Measurements from ENCODE around the gene NECAP2. TPM values are rescaled to one million over a fixed set of nuclear protein-coding genes. Genes with fewer than 3 reads are reported as not detected.

The NECAP2 gene
- total RNA-seq, 1 experiment from 2014 or later: 29.8 TPM

DNA sequence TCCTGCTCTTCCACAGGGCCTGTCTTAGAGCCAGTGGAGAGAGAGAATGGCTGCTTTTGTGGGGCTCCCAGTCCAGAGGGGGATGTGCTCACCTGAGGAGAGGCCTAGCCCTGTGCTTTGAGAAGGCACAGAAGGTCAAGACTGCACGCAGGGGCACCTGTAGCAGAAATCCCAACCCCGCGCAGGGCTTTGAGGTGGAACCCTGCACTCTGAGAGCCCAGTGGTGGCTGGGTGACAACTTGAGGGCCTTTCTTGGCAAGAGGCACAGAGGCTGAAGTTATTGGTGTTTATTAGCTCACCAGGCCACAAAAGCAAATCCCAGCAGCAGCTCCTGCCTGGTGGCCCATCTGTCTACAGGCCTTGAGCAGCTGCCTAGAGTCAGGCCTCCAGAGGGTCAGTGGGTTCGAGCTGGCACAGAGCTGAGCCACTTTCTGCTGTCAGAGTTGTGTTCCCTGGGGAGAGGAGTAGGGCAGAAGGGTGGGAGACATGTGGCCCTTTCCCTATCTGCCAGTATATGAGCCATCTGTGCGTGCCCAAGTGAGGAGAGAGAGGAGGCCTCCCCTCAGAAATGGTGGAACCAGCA lies 42.1 kb upstream of the NECAP2 start:
- TF ChIP-seq, protein P1, sequence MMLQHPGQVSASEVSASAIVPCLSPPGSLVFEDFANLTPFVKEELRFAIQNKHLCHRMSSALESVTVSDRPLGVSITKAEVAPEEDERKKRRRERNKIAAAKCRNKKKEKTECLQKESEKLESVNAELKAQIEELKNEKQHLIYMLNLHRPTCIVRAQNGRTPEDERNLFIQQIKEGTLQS (CRISPR knock-in tag; conservative IDR thresholded peaks at IDR 0.05): no peak
- TF ChIP-seq CREM (CRISPR knock-in tag; IDR thresholded peaks at IDR 0.05) (no peak), ETV6 (CRISPR knock-in tag; IDR thresholded peaks at IDR 0.05) (no peak)
- TF ChIP-seq, protein P2, sequence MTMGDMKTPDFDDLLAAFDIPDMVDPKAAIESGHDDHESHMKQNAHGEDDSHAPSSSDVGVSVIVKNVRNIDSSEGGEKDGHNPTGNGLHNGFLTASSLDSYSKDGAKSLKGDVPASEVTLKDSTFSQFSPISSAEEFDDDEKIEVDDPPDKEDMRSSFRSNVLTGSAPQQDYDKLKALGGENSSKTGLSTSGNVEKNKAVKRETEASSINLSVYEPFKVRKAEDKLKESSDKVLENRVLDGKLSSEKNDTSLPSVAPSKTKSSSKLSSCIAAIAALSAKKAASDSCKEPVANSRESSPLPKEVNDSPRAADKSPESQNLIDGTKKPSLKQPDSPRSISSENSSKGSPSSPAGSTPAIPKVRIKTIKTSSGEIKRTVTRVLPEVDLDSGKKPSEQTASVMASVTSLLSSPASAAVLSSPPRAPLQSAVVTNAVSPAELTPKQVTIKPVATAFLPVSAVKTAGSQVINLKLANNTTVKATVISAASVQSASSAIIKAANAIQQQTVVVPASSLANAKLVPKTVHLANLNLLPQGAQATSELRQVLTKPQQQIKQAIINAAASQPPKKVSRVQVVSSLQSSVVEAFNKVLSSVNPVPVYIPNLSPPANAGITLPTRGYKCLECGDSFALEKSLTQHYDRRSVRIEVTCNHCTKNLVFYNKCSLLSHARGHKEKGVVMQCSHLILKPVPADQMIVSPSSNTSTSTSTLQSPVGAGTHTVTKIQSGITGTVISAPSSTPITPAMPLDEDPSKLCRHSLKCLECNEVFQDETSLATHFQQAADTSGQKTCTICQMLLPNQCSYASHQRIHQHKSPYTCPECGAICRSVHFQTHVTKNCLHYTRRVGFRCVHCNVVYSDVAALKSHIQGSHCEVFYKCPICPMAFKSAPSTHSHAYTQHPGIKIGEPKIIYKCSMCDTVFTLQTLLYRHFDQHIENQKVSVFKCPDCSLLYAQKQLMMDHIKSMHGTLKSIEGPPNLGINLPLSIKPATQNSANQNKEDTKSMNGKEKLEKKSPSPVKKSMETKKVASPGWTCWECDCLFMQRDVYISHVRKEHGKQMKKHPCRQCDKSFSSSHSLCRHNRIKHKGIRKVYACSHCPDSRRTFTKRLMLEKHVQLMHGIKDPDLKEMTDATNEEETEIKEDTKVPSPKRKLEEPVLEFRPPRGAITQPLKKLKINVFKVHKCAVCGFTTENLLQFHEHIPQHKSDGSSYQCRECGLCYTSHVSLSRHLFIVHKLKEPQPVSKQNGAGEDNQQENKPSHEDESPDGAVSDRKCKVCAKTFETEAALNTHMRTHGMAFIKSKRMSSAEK (CRISPR knock-in tag; IDR thresholded peaks at IDR 0.05; ENCODE audit: borderline replicate concordance): no peak
- ATAC-seq (no peak), DNase-seq (ENCODE audit: low spot score) (no peak)
- Mint-ChIP-seq H3K4me3 (no peak overlapping the region), H3K4me1 (peaks cover 7% of the 10 kb centered on the region), H3K27ac (peak overlapping the region; percentile 76), H3K36me3 (peaks cover 22% of the 10 kb centered on the region), H3K27me3 (ENCODE audit: low read depth) (no peaks in the 10 kb centered on the region), H3K9me3 (no peaks in the 10 kb centered on the region)
- ChIA-PET CTCF (no interaction called here), POLR2A (no interaction called here)

DNA sequence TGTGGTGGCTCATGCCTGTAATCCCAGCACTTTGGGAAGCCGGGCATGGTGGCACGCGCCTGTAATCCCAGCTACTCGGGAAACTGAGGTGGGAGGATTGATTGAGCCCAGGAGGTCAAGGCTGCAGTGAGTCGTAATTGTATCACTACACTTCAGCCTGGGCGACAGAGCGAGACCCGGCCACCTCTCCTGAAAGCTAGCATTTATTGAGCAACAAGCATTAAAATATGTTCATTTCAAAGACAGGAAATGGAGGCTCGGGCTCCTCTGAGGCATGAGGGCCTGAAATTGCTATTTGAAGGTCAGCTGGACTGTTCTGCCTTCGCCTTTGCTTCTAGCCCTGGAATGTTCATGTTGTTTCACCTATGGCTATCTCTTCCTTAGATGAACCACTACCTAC lies 37.8 kb upstream of the NECAP2 start:
- H3K27ac Mint-ChIP-seq: no peak overlapping the region
- ChIA-PET POLR2A (interaction anchor here (0.7 to 1.1 kb wide), 2 partner anchors 34 to 36 kb away, joined by 3 to 4 read pairs; partner anchors contain the start of gene SZRD1), CTCF (interaction anchor here (0.7 to 1.3 kb wide), 4 partner anchors 9 to 913 kb away, joined by 3 to 5 read pairs (median 4); partner anchors contain the start of gene NECAP2)
- DNase-seq (ENCODE audit: low spot score) (no peak), ATAC-seq (no peak)
- H3K4me1 Mint-ChIP-seq: peaks cover 3% of the 10 kb centered on the region; the same call in 1 of the 2 replicates
- H3K27me3 Mint-ChIP-seq (ENCODE audit: low read depth): no peaks in the 10 kb centered on the region
- H3K9me3 Mint-ChIP-seq: no peaks in the 10 kb centered on the region
- no peak for TF ChIP-seq RORB (CRISPR knock-in tag; IDR thresholded peaks at IDR 0.05)
- TF ChIP-seq NFYB (CRISPR knock-in tag; conservative IDR thresholded peaks at IDR 0.05; ENCODE audit: low read depth): no peak
- TF ChIP-seq NR3C1 (CRISPR knock-in tag; conservative IDR thresholded peaks at IDR 0.05; ENCODE audit: low read depth): no peak
- TF ChIP-seq NR1H2 (CRISPR knock-in tag; IDR thresholded peaks at IDR 0.05): no peak
- no peak overlapping the region for H3K4me3 Mint-ChIP-seq
- H3K36me3 Mint-ChIP-seq: no peaks in the 10 kb centered on the region

DNA sequence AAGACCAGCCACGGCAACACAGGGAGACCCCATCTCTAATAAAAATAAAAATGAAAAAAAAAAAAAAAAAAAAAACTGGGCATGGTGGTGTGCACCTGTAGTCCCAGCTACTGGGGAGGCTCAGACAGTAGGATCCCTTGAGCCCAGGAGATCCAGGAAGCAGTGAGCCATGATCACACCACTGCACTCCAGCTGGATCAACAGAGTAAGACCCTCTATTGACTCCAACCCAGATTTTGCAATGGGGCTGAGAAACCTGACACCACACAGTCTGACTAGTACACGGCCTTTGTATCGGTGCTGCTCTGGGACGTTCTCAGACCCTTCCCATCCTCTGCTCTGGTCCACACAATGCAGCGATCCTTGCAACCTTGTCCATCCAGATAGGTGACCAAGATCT lies 35.1 kb upstream of the NECAP2 start:
- Mint-ChIP-seq H3K27me3 (ENCODE audit: low read depth) (no peaks in the 10 kb centered on the region), H3K9me3 (no peaks in the 10 kb centered on the region), H3K4me1 (peaks cover 8% of the 10 kb centered on the region), H3K4me3 (no peak overlapping the region), H3K36me3 (no peaks in the 10 kb centered on the region), H3K27ac (no peak overlapping the region)
- TF ChIP-seq, protein P3, sequence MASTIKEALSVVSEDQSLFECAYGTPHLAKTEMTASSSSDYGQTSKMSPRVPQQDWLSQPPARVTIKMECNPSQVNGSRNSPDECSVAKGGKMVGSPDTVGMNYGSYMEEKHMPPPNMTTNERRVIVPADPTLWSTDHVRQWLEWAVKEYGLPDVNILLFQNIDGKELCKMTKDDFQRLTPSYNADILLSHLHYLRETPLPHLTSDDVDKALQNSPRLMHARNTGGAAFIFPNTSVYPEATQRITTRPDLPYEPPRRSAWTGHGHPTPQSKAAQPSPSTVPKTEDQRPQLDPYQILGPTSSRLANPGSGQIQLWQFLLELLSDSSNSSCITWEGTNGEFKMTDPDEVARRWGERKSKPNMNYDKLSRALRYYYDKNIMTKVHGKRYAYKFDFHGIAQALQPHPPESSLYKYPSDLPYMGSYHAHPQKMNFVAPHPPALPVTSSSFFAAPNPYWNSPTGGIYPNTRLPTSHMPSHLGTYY (CRISPR knock-in tag; IDR thresholded peaks at IDR 0.05): no peak
- TF ChIP-seq, protein P4, sequence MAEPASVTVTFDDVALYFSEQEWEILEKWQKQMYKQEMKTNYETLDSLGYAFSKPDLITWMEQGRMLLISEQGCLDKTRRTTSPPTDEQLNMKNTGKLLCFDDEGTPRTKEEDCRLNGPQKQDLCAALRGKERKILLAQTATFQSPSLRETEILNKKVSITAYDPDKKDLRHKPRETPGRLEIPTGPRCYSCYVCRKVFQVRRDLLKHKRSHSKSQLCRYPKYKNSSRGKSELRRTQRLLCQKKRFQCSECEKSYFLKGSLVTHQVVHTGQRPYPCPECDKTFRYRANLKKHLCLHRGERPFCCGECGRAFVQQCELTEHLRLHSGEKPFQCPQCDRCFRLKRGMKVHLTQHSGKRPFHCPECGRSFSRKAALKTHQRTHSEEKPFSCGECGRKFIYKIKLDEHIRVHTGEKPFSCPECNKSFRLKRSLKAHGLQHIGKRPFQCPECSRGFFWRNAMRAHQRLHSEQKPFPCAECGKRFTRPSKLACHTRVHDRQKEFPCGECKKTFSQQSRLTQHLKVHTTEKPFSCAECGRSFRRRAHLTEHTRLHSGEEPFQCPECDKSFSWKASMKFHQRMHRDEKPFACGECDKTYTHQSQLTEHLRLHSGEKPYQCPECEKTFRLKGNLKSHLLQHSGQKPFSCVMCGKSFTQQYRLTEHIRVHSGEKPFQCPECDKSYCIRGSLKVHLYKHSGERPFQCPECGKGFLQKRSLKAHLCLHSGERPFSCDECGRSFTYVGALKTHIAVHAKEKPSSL (CRISPR knock-in tag; conservative IDR thresholded peaks at IDR 0.05): no peak
- TF ChIP-seq, protein P5, sequence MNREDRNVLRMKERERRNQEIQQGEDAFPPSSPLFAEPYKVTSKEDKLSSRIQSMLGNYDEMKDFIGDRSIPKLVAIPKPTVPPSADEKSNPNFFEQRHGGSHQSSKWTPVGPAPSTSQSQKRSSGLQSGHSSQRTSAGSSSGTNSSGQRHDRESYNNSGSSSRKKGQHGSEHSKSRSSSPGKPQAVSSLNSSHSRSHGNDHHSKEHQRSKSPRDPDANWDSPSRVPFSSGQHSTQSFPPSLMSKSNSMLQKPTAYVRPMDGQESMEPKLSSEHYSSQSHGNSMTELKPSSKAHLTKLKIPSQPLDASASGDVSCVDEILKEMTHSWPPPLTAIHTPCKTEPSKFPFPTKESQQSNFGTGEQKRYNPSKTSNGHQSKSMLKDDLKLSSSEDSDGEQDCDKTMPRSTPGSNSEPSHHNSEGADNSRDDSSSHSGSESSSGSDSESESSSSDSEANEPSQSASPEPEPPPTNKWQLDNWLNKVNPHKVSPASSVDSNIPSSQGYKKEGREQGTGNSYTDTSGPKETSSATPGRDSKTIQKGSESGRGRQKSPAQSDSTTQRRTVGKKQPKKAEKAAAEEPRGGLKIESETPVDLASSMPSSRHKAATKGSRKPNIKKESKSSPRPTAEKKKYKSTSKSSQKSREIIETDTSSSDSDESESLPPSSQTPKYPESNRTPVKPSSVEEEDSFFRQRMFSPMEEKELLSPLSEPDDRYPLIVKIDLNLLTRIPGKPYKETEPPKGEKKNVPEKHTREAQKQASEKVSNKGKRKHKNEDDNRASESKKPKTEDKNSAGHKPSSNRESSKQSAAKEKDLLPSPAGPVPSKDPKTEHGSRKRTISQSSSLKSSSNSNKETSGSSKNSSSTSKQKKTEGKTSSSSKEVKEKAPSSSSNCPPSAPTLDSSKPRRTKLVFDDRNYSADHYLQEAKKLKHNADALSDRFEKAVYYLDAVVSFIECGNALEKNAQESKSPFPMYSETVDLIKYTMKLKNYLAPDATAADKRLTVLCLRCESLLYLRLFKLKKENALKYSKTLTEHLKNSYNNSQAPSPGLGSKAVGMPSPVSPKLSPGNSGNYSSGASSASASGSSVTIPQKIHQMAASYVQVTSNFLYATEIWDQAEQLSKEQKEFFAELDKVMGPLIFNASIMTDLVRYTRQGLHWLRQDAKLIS (CRISPR knock-in tag; IDR thresholded peaks at IDR 0.05; ENCODE audit: borderline replicate concordance): no peak
- TF ChIP-seq HMGA2 (CRISPR knock-in tag; IDR thresholded peaks at IDR 0.05): no peak
- TF ChIP-seq, protein P6, sequence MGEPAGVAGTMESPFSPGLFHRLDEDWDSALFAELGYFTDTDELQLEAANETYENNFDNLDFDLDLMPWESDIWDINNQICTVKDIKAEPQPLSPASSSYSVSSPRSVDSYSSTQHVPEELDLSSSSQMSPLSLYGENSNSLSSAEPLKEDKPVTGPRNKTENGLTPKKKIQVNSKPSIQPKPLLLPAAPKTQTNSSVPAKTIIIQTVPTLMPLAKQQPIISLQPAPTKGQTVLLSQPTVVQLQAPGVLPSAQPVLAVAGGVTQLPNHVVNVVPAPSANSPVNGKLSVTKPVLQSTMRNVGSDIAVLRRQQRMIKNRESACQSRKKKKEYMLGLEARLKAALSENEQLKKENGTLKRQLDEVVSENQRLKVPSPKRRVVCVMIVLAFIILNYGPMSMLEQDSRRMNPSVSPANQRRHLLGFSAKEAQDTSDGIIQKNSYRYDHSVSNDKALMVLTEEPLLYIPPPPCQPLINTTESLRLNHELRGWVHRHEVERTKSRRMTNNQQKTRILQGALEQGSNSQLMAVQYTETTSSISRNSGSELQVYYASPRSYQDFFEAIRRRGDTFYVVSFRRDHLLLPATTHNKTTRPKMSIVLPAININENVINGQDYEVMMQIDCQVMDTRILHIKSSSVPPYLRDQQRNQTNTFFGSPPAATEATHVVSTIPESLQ (CRISPR knock-in tag; IDR thresholded peaks at IDR 0.05): no peak
- POLR2A ChIA-PET: interaction anchor here (0.6 kb wide), 1 partner anchor 20 kb away, joined by 6 read pairs; no protein-coding TSS in a partner anchor
- ATAC-seq (peak; percentile 10; the same call in 1 of the 2 replicates), DNase-seq (ENCODE audit: low spot score) (no peak)
- CTCF ChIA-PET: interaction anchor here (0.6 kb wide), 2 partner anchors 17 to 373 kb away, joined by 4 to 5 read pairs; no protein-coding TSS in a partner anchor

All from WTC11 (cell line).